ENCODE results near the gene PPP1R26.

PPP1R26 gene

GRCh38 chr9:135487281-135488012 lies 7.9 kb downstream of the PPP1R26 start:
- no peaks in the 10 kb centered on the region for H3K9me3 ChIP-seq
- H3K27ac ChIP-seq: no peak overlapping the region
- H3K27me3 ChIP-seq: peaks cover 13% of the 10 kb centered on the region
- no peaks in the 10 kb centered on the region for H3K4me1 ChIP-seq (ENCODE audit: control insufficient read depth in 1 of 2, insufficient read depth in 1 of 2, low read depth in 1 of 2, low read length in 1 of 2)
- H3K4me3 ChIP-seq (ENCODE audit: low read depth in 1 of 2, low read length in 1 of 2): no peak overlapping the region
- TF ChIP-seq CTCF (IDR thresholded peaks at IDR 0.05): no peak
- no peaks in the 10 kb centered on the region for H3K36me3 ChIP-seq

GRCh38 chr9:135488013-135488330 lies 8.4 kb downstream of the PPP1R26 start:
- Histone ChIP-seq H3K27ac (no peak overlapping the region), H3K4me1 (ENCODE audit: control insufficient read depth in 1 of 2, insufficient read depth in 1 of 2, low read depth in 1 of 2, low read length in 1 of 2) (no peaks in the 10 kb centered on the region), H3K27me3 (peaks cover 10% of the 10 kb centered on the region), H3K4me3 (ENCODE audit: low read depth in 1 of 2, low read length in 1 of 2) (no peak overlapping the region), H3K9me3 (no peaks in the 10 kb centered on the region), H3K36me3 (no peaks in the 10 kb centered on the region)
- no peak for TF ChIP-seq CTCF (IDR thresholded peaks at IDR 0.05)

- Histone ChIP-seq H3K27me3 (peaks cover 4% of the 10 kb centered on the region), H3K27ac (no peak overlapping the region), H3K9me3 (no peaks in the 10 kb centered on the region), H3K4me3 (ENCODE audit: low read depth in 1 of 2, low read length in 1 of 2) (no peak overlapping the region), H3K36me3 (no peaks in the 10 kb centered on the region), H3K4me1 (ENCODE audit: control insufficient read depth in 1 of 2, insufficient read depth in 1 of 2, low read depth in 1 of 2, low read length in 1 of 2) (no peaks in the 10 kb centered on the region)
- no peak for TF ChIP-seq CTCF (IDR thresholded peaks at IDR 0.05)
Measured at GRCh38 chr9:135488527-135488926, 8.9 kb downstream of the PPP1R26 start.

- no peaks in the 10 kb centered on the region for H3K9me3 ChIP-seq
- no peak for TF ChIP-seq CTCF (IDR thresholded peaks at IDR 0.05)
- H3K4me3 ChIP-seq (ENCODE audit: low read depth in 1 of 2, low read length in 1 of 2): no peak overlapping the region
- H3K36me3 ChIP-seq: no peaks in the 10 kb centered on the region
- no peaks in the 10 kb centered on the region for H3K27me3 ChIP-seq
- no peak overlapping the region for H3K27ac ChIP-seq
- no peaks in the 10 kb centered on the region for H3K4me1 ChIP-seq (ENCODE audit: control insufficient read depth in 1 of 2, insufficient read depth in 1 of 2, low read depth in 1 of 2, low read length in 1 of 2)
Measured at GRCh38 chr9:135489188-135489906, 9.8 kb downstream of the PPP1R26 start.

- Histone ChIP-seq H3K4me3 (ENCODE audit: low read depth in 1 of 2, low read length in 1 of 2) (no peak overlapping the region), H3K27me3 (no peaks in the 10 kb centered on the region), H3K9me3 (no peaks in the 10 kb centered on the region), H3K36me3 (no peaks in the 10 kb centered on the region), H3K4me1 (ENCODE audit: control insufficient read depth in 1 of 2, insufficient read depth in 1 of 2, low read depth in 1 of 2, low read length in 1 of 2) (no peaks in the 10 kb centered on the region), H3K27ac (no peak overlapping the region)
- TF ChIP-seq CTCF (IDR thresholded peaks at IDR 0.05): no peak
Measured at GRCh38 chr9:135490166-135490870, 10.7 kb downstream of the PPP1R26 start.
